ENCODE data around the gene SLC23A2.

- TF ChIP-seq CTCF (IDR thresholded peaks at IDR 0.05) (no peak), POLR2A (IDR thresholded peaks at IDR 0.05) (no peak)
Measured at GRCh38 chr20:4805663-4806449, 195.5 kb downstream of the SLC23A2 start.
